H1 (cell line): Measurements from ENCODE around the gene IKZF2.

ENCODE experiments used
- BRCA1 ChIP-seq: IDR thresholded peaks from 2 replicates; pipeline ENCODE4 v1.6.1; 2012; ENCODE audit warnings: low read depth, low read length, improper control_type of control experiment
- CTCF ChIP-seq, 3 experiments: IDR thresholded peaks; 1 replicate in 2 of 3; 2 replicates in 1 of 3; pipeline versions ENCODE4 v1.5.1 to v1.6.1; 2011; ENCODE audit warnings: low read length in 3 of 3, mild to moderate bottlenecking in 3 of 3, inconsistent platforms in 2 of 3, low read depth in 1 of 3, moderate library complexity in 1 of 3; ENCODE audit not compliant: insufficient read depth in 1 of 3; ENCODE audit errors: control extremely low read depth in 1 of 3
- HDAC6 ChIP-seq: IDR thresholded peaks from one replicate; pipeline ENCODE4 v1.7.1; 2012; ENCODE audit warnings: low read depth, mild to moderate bottlenecking, inconsistent platforms, low read length, moderate library complexity
- JUND ChIP-seq: IDR thresholded peaks from 2 replicates; pipeline ENCODE4 v1.6.1; 2011; ENCODE audit warnings: mild to moderate bottlenecking, improper control_type of control experiment, low read length
- RAD21 ChIP-seq, 2 experiments: IDR thresholded peaks in 1 of 2; conservative IDR thresholded peaks in 1 of 2; 2 replicates each; pipeline ENCODE4 v1.6.1; 2011; ENCODE audit warnings: low read depth in 2 of 2, low read length in 2 of 2, improper control_type of control experiment in 1 of 2, inconsistent platforms in 1 of 2, mild to moderate bottlenecking in 1 of 2, moderate library complexity in 1 of 2

DNA sequence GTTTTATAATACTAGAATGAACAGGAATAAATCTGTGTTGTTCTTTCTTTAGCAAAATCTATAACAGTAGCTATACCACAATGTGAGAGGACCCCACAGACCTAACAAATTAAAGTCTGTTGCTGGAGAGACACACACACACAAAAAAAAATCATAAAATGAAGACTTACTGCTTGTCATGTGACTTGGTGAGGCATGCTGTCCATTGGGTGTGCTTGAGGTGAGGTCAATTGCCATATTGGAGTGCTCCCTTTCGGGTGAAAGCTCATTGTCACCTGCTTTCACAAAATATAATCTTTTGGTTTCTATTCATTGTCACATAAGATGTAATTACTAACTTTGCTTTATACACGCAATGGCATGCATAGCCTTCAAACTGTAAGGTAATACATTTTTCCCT, 3.9 kb downstream of the IKZF2 start:
- no peak for TF ChIP-seq RAD21 (IDR thresholded peaks at IDR 0.05 in 1 of 2, conservative IDR thresholded peaks at IDR 0.05 in 1 of 2; ENCODE audit: low read depth in 2 of 2, low read length in 2 of 2)
- TF ChIP-seq HDAC6: no peak
- TF ChIP-seq JUND: no peak
- no peak for TF ChIP-seq CTCF (IDR thresholded peaks at IDR 0.05; ENCODE audit: control extremely low read depth in 1 of 3, insufficient read depth in 1 of 3, low read depth in 1 of 3, low read length in 3 of 3)
- no peak for TF ChIP-seq BRCA1
